ENCODE results near the gene ULK4. TPM values are rescaled to one million over a fixed set of nuclear protein-coding genes. Genes with fewer than 3 reads are reported as not detected.

ULK4 gene
- total and polyA plus RNA-seq, 2 donors (not counting 1 experiment from before 2014, with no cell fraction given), result 9.1 to 9.7 TPM

DNA sequence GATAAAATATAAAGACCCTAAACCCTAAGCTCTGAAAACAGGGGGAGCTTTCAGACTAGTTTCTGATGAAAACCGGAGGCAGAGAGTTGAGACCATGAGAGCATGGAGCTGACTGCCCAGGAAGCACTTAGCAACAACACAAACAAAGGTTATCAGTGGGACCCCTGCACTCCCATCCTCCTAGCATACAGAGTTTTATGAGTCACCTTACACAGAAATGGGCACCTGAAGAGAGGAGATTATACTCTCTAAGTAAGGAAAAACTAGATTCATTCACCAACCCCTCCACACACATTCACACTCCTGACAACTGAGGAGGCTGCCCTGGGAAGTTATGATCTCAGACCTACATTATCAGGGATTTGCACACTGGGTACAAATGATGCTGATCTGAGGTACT lies 261.7 kb downstream of the ULK4 start:
- no peaks in the 10 kb centered on the region for H3K27me3 ChIP-seq (ENCODE audit: control insufficient read depth, insufficient read depth, low read length)
- no peak overlapping the region for H3K9ac ChIP-seq (ENCODE audit: insufficient read depth, low read length)
- H4K20me1 ChIP-seq (ENCODE audit: control insufficient read depth, extremely low read depth, insufficient read depth, low read length), result no peaks in the 10 kb centered on the region
- no peaks in the 10 kb centered on the region for H3K4me1 ChIP-seq (ENCODE audit: control insufficient read depth, extremely low read depth, insufficient read depth, low read length)
- H3K9me3 ChIP-seq (ENCODE audit: control insufficient read depth, insufficient read depth, low read depth, low read length), result no peaks in the 10 kb centered on the region
- no peaks in the 10 kb centered on the region for H3K79me2 ChIP-seq (ENCODE audit: control insufficient read depth, insufficient read depth, low read length)
- H3K4me2 ChIP-seq (ENCODE audit: extremely low read depth, insufficient read depth, low read length), result no peak overlapping the region
- DNase-seq (ENCODE audit: low read depth in 2 of 2), result no peak
- H3K36me3 ChIP-seq (ENCODE audit: control insufficient read depth, insufficient read depth, low read length), result no peaks in the 10 kb centered on the region
- no peak overlapping the region for H3K4me3 ChIP-seq (replicated peaks in 1 of 4; ENCODE audit: control extremely low read depth in 1 of 4, insufficient read depth in 1 of 4, low read depth in 3 of 4, low read length in 4 of 4)
- no peak for TF ChIP-seq EZH2 (IDR thresholded peaks at IDR 0.05; ENCODE audit: low read length, missing control alignments)
- TF ChIP-seq, protein P1, sequence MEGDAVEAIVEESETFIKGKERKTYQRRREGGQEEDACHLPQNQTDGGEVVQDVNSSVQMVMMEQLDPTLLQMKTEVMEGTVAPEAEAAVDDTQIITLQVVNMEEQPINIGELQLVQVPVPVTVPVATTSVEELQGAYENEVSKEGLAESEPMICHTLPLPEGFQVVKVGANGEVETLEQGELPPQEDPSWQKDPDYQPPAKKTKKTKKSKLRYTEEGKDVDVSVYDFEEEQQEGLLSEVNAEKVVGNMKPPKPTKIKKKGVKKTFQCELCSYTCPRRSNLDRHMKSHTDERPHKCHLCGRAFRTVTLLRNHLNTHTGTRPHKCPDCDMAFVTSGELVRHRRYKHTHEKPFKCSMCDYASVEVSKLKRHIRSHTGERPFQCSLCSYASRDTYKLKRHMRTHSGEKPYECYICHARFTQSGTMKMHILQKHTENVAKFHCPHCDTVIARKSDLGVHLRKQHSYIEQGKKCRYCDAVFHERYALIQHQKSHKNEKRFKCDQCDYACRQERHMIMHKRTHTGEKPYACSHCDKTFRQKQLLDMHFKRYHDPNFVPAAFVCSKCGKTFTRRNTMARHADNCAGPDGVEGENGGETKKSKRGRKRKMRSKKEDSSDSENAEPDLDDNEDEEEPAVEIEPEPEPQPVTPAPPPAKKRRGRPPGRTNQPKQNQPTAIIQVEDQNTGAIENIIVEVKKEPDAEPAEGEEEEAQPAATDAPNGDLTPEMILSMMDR (conservative IDR thresholded peaks at IDR 0.05 in 1 of 2, IDR thresholded peaks at IDR 0.05 in 1 of 2; ENCODE audit: low read depth in 1 of 2, low read length in 2 of 2), result no peak
- H2AFZ ChIP-seq (ENCODE audit: low read length), result no peak overlapping the region
- H3K27ac ChIP-seq (ENCODE audit: insufficient read depth, low read length), result no peak overlapping the region

DNA sequence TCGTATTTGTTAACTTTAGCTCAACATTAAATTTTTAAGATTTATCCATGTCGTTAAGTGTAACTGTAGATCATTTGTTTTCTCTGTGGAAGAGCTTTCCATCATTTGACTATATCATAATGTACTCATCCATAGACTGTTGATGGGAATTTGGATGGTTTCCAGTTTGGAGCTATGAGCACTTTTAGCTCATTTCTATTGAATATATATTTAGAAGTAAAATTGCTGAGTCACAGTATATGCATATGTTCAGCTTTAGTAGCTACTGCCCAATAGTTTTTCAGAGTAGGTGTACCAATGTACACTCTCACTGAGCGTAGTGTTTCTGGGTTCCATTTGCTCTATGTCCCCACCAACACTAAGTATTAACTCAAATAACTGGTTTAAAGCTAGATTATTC lies 263.0 kb downstream of the ULK4 start:
- Histone ChIP-seq H3K36me3 (ENCODE audit: control insufficient read depth, insufficient read depth, low read length) (no peaks in the 10 kb centered on the region), H3K4me2 (ENCODE audit: extremely low read depth, insufficient read depth, low read length) (no peak overlapping the region), H3K27me3 (ENCODE audit: control insufficient read depth, insufficient read depth, low read length) (no peaks in the 10 kb centered on the region), H2AFZ (ENCODE audit: low read length) (no peak overlapping the region), H3K9me3 (ENCODE audit: control insufficient read depth, insufficient read depth, low read depth, low read length) (no peaks in the 10 kb centered on the region), H3K27ac (ENCODE audit: insufficient read depth, low read length) (no peak overlapping the region), H3K4me1 (ENCODE audit: control insufficient read depth, extremely low read depth, insufficient read depth, low read length) (no peaks in the 10 kb centered on the region), H3K4me3 (replicated peaks in 1 of 4; ENCODE audit: control extremely low read depth in 1 of 4, insufficient read depth in 1 of 4, low read depth in 3 of 4, low read length in 4 of 4) (no peak overlapping the region), H3K9ac (ENCODE audit: insufficient read depth, low read length) (no peak overlapping the region), H4K20me1 (ENCODE audit: control insufficient read depth, extremely low read depth, insufficient read depth, low read length) (no peaks in the 10 kb centered on the region), H3K79me2 (ENCODE audit: control insufficient read depth, insufficient read depth, low read length) (no peaks in the 10 kb centered on the region)
- no peak for DNase-seq (ENCODE audit: low read depth in 2 of 2)
- TF ChIP-seq EZH2 (IDR thresholded peaks at IDR 0.05; ENCODE audit: low read length, missing control alignments), result no peak
- TF ChIP-seq, protein P1 (conservative IDR thresholded peaks at IDR 0.05 in 1 of 2, IDR thresholded peaks at IDR 0.05 in 1 of 2; ENCODE audit: low read depth in 1 of 2, low read length in 2 of 2), result no peak

DNA sequence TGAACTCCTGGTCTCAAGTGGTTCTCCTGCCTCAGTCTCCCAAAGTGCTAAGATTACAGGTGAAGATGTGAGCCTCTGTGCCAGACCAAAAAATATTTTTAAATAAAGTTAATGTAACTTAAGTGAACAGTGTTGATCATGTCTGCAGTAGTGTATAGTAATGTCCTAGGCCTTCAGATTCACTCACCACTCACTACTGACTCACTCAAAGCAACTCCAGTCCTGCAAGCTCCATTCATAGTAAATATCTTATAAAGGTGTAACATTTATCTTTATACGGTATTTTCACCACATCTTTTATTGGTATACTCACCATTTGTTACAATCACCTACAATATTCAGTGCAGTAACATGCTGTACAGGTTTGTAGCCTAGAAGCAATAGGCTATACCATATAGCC lies 264.2 kb downstream of the ULK4 start:
- Histone ChIP-seq H3K36me3 (ENCODE audit: control insufficient read depth, insufficient read depth, low read length) (no peaks in the 10 kb centered on the region), H3K9me3 (ENCODE audit: control insufficient read depth, insufficient read depth, low read depth, low read length) (no peaks in the 10 kb centered on the region), H3K27me3 (ENCODE audit: control insufficient read depth, insufficient read depth, low read length) (no peaks in the 10 kb centered on the region), H3K4me1 (ENCODE audit: control insufficient read depth, extremely low read depth, insufficient read depth, low read length) (no peaks in the 10 kb centered on the region), H3K9ac (ENCODE audit: insufficient read depth, low read length) (no peak overlapping the region), H3K4me3 (replicated peaks in 1 of 4; ENCODE audit: control extremely low read depth in 1 of 4, insufficient read depth in 1 of 4, low read depth in 3 of 4, low read length in 4 of 4) (no peak overlapping the region), H2AFZ (ENCODE audit: low read length) (no peak overlapping the region), H3K79me2 (ENCODE audit: control insufficient read depth, insufficient read depth, low read length) (no peaks in the 10 kb centered on the region), H4K20me1 (ENCODE audit: control insufficient read depth, extremely low read depth, insufficient read depth, low read length) (no peaks in the 10 kb centered on the region), H3K4me2 (ENCODE audit: extremely low read depth, insufficient read depth, low read length) (no peak overlapping the region), H3K27ac (ENCODE audit: insufficient read depth, low read length) (no peak overlapping the region)
- no peak for DNase-seq (ENCODE audit: low read depth in 2 of 2)
- TF ChIP-seq, protein P1 (conservative IDR thresholded peaks at IDR 0.05 in 1 of 2, IDR thresholded peaks at IDR 0.05 in 1 of 2; ENCODE audit: low read depth in 1 of 2, low read length in 2 of 2), result no peak
- no peak for TF ChIP-seq EZH2 (IDR thresholded peaks at IDR 0.05; ENCODE audit: low read length, missing control alignments)
